Breast epithelium (tissue), 4 donors: Measurements from ENCODE around the gene EGLN3. TPM values are rescaled to one million over a fixed set of nuclear protein-coding genes. Genes with fewer than 3 reads are reported as not detected.

Source experiments
- DNase-seq, 2 donors: peaks; one replicate each; pipeline ENCODE4 v3.0.0-alpha.2; 2019; ENCODE audit warnings: low spot score in 2 of 2
- H3K27ac ChIP-seq, 2 donors: fragments of 200-600 bp; sonication (generic) in 1 of 2; one replicate each; pipeline ENCODE4 v1.5.1; 2016 to 2019; ENCODE audit warnings: mild to moderate bottlenecking in 1 of 2
- H3K27me3 ChIP-seq, 2 donors: fragments of 200-600 bp; sonication (generic) in 1 of 2; one replicate each; pipeline versions ENCODE4 v1.5.1 to v1.6.0; 2017 to 2019; ENCODE audit warnings: control low read depth in 1 of 2, mild to moderate bottlenecking in 1 of 2
- H3K36me3 ChIP-seq: fragments of 200-600 bp; one replicate; pipeline ENCODE4 v1.5.1; 2019
- H3K4me1 ChIP-seq, 2 donors: fragments of 200-600 bp; sonication (generic); one replicate each; pipeline ENCODE4 v1.5.1; 2016 to 2019; ENCODE audit warnings: control low read depth in 1 of 2
- H3K4me3 ChIP-seq, 3 donors: fragments of 200-600 bp; sonication (generic); 1 replicate in 2 of 3; 2 replicates in 1 of 3; pipeline ENCODE4 v1.5.1; 2016 to 2019; ENCODE audit warnings: mild to moderate bottlenecking in 3 of 3, moderate library complexity in 2 of 3
- H3K9me3 ChIP-seq, 2 donors: fragments of 200-600 bp; sonication (generic) in 1 of 2; one replicate each; pipeline ENCODE4 v1.5.1; 2016 to 2019; ENCODE audit warnings: control low read depth in 1 of 2
- CTCF ChIP-seq, 3 donors: fragments of 450-650 bp; IDR thresholded peaks; one replicate each; pipeline ENCODE4 v1.5.1; 2016 to 2017; ENCODE audit warnings: antibody characterized with exemption in 3 of 3, mild to moderate bottlenecking in 3 of 3, moderate library complexity in 3 of 3
- POLR2A ChIP-seq: fragments of 450-650 bp; IDR thresholded peaks from one replicate; pipeline ENCODE4 v1.6.1; 2016; ENCODE audit warnings: antibody characterized with exemption, mild to moderate bottlenecking, moderate library complexity
- POLR2AphosphoS5 ChIP-seq, 3 donors: sonication (generic); formaldehyde crosslinking; IDR thresholded peaks; one replicate each; pipeline ENCODE4 v1.6.1; 2017; ENCODE audit warnings: antibody characterized with exemption in 3 of 3
- intact Hi-C: fragments of 100-400 bp; cut with DNase I; formaldehyde crosslinking; loops from one replicate; pipeline ENCODE4 v1.15.1; 2023; ENCODE audit warnings: low total_unique reads
- total RNA-seq, 3 donors: library from RNA; depleted of rRNA; stranded (reverse); fragments of >200 nt; gene quantifications; one replicate each; pipeline ENCODE4 v1.1.0, GENCODE V29; 2016

Gene EGLN3
- total RNA-seq, 3 donors from 2014 or later, result 3.2 to 16.4 (median 13.9) TPM

GRCh38 chr14:33934938-33935337 lies 15.9 kb downstream of the EGLN3 start:
- Histone ChIP-seq H3K27me3 (no peaks in the 10 kb centered on the region), H3K4me1 (peaks cover 2 to 7% of the 10 kb centered on the region in 2 donors), H3K9me3 (no peaks in the 10 kb centered on the region), H3K36me3 (no peaks in the 10 kb centered on the region), H3K4me3 (no peak overlapping the region), H3K27ac (no peak overlapping the region)
- no peak for DNase-seq
- no peak for TF ChIP-seq POLR2A
- no peak for TF ChIP-seq POLR2AphosphoS5 (IDR thresholded peaks at IDR 0.05)
- no peak for TF ChIP-seq CTCF (IDR thresholded peaks at IDR 0.05)
- intact Hi-C loops, result no loop called here

GRCh38 chr14:33934043-33934750 lies 16.7 kb downstream of the EGLN3 start:
- no peaks in the 10 kb centered on the region for H3K9me3 ChIP-seq
- TF ChIP-seq CTCF (IDR thresholded peaks at IDR 0.05), result no peak
- H3K4me1 ChIP-seq, result peaks cover 2 to 7% of the 10 kb centered on the region in 2 donors
- H3K27me3 ChIP-seq, result no peaks in the 10 kb centered on the region
- DNase-seq, result no peak
- H3K36me3 ChIP-seq, result no peaks in the 10 kb centered on the region
- H3K27ac ChIP-seq, result no peak overlapping the region
- no peak overlapping the region for H3K4me3 ChIP-seq
- intact Hi-C loops, result no loop called here

GRCh38 chr14:33933386-33933933 lies 17.4 kb downstream of the EGLN3 start:
- no peak for TF ChIP-seq POLR2A
- TF ChIP-seq CTCF (IDR thresholded peaks at IDR 0.05), result no peak
- TF ChIP-seq POLR2AphosphoS5 (IDR thresholded peaks at IDR 0.05), result no peak
- Histone ChIP-seq H3K27ac (no peak overlapping the region), H3K36me3 (no peaks in the 10 kb centered on the region), H3K4me3 (no peak overlapping the region), H3K27me3 (no peaks in the 10 kb centered on the region), H3K9me3 (no peaks in the 10 kb centered on the region), H3K4me1 (peaks cover under 1 to 3% of the 10 kb centered on the region in 2 donors)
- intact Hi-C loops, result no loop called here
- DNase-seq, result no peak

GRCh38 chr14:33932576-33933345 lies 18.1 kb downstream of the EGLN3 start:
- intact Hi-C loops, result no loop called here
- H3K4me1 ChIP-seq, result no peaks in the 10 kb centered on the region
- DNase-seq, result no peak
- no peaks in the 10 kb centered on the region for H3K27me3 ChIP-seq
- H3K4me3 ChIP-seq, result no peak overlapping the region
- no peaks in the 10 kb centered on the region for H3K9me3 ChIP-seq
- no peaks in the 10 kb centered on the region for H3K36me3 ChIP-seq
- TF ChIP-seq POLR2AphosphoS5 (IDR thresholded peaks at IDR 0.05), result no peak
- no peak for TF ChIP-seq POLR2A
- no peak for TF ChIP-seq CTCF (IDR thresholded peaks at IDR 0.05)
- no peak overlapping the region for H3K27ac ChIP-seq

GRCh38 chr14:33932033-33932432 lies 18.8 kb downstream of the EGLN3 start:
- Histone ChIP-seq H3K27me3 (no peaks in the 10 kb centered on the region), H3K9me3 (no peaks in the 10 kb centered on the region), H3K4me3 (no peak overlapping the region), H3K4me1 (no peaks in the 10 kb centered on the region), H3K36me3 (no peaks in the 10 kb centered on the region), H3K27ac (no peak overlapping the region)
- intact Hi-C loops, result no loop called here
- TF ChIP-seq POLR2AphosphoS5 (IDR thresholded peaks at IDR 0.05) (no peak), POLR2A (no peak)
- no peak for DNase-seq
